Activated B cell treated with CpG ODN at 0.5 μM for 24 hours (primary cell): ENCODE measurements around the gene INSIG1. TPM values are rescaled to one million over a fixed set of nuclear protein-coding genes. Genes with fewer than 3 reads are reported as not detected.

Experiments
- ATAC-seq: fragments of 200-7000 bp; cut with Tn5 transposase; one replicate; pipeline ENCODE4 v1.10.0; 2021; ENCODE audit warnings: low read depth, mild to moderate bottlenecking, moderate library complexity
- CTCF ChIA-PET: fragments of 350-600 bp; sonication (Branson Sonifier 250); formaldehyde crosslinking; loops from one replicate; lab custom pipeline; 2021; ENCODE audit warnings: antibody characterized with exemption; lab: Charles Lee
- POLR2A ChIA-PET: fragments of 350-600 bp; sonication (Branson Sonifier 250); formaldehyde crosslinking; loops from one replicate; lab custom pipeline; 2021; ENCODE audit warnings: antibody characterized with exemption; lab: Charles Lee
- DNase-seq: peaks from one replicate; pipeline ENCODE4 v3.0.0; 2022
- H3K27ac Mint-ChIP-seq: one replicate; pipeline ENCODE4 v1.8.0; 2020; ENCODE audit warnings: mixed read lengths
- H3K27me3 Mint-ChIP-seq: one replicate; pipeline ENCODE4 v1.8.0; 2021; ENCODE audit warnings: mixed read lengths
- H3K36me3 Mint-ChIP-seq: one replicate; pipeline ENCODE4 v1.8.0; 2021; ENCODE audit warnings: low read depth, mixed read lengths
- H3K4me1 Mint-ChIP-seq: one replicate; pipeline ENCODE4 v1.8.0; 2021; ENCODE audit warnings: mixed read lengths
- H3K4me3 Mint-ChIP-seq: one replicate; pipeline ENCODE4 v1.8.0; 2020; ENCODE audit warnings: mild to moderate bottlenecking, mixed read lengths
- H3K9me3 Mint-ChIP-seq: one replicate; pipeline ENCODE4 v1.8.0; 2020; ENCODE audit warnings: mixed read lengths
- CTCF ChIP-seq: fragments of 200-600 bp; IDR thresholded peaks from one replicate; pipeline ENCODE4 v1.8.0; 2022; ENCODE audit warnings: antibody characterized with exemption, mild to moderate bottlenecking
- intact Hi-C: fragments of 100-400 bp; cut with micrococcal nuclease; formaldehyde crosslinking; loops from one replicate; pipeline ENCODE4 v1.15.1; 2024
- total RNA-seq: library from RNA; stranded (reverse); gene quantifications from 2 replicates; pipeline ENCODE4 v1.2.3, GENCODE V29; 2022

INSIG1 gene
- total RNA-seq, 1 donor from 2014 or later = 79.6 TPM

- no peaks in the 10 kb centered on the region for H3K9me3 Mint-ChIP-seq
- intact Hi-C loops = no loop called here
- CTCF ChIA-PET = interaction anchor here (1.0 kb wide), 1 partner anchor 41 kb away, joined by 4 read pairs; no protein-coding TSS in a partner anchor
- peaks cover 42% of the 10 kb centered on the region for H3K4me1 Mint-ChIP-seq
- POLR2A ChIA-PET = interaction anchor here (0.8 to 1.0 kb wide), 2 partner anchors 9 to 1836 kb away, joined by 3 to 7 read pairs; partner anchors contain the start of gene UBE3C
- no peak overlapping the region for H3K4me3 Mint-ChIP-seq
- peaks cover 86% of the 10 kb centered on the region for H3K36me3 Mint-ChIP-seq
- no peaks in the 10 kb centered on the region for H3K27me3 Mint-ChIP-seq
- H3K27ac Mint-ChIP-seq = no peak overlapping the region
- no peak for TF ChIP-seq CTCF
- DNase-seq = no peak
- no peak for ATAC-seq
These were observed 5.4 kb downstream of the INSIG1 start for GRCh38 chr7:155303039-155303593.

- Mint-ChIP-seq H3K9me3 (no peaks in the 10 kb centered on the region), H3K36me3 (peaks cover 88% of the 10 kb centered on the region), H3K27me3 (no peaks in the 10 kb centered on the region), H3K4me1 (peaks cover 39% of the 10 kb centered on the region), H3K27ac (no peak overlapping the region), H3K4me3 (no peak overlapping the region)
- TF ChIP-seq CTCF = no peak
- DNase-seq = no peak
- ATAC-seq = no peak
- intact Hi-C loops = no loop called here
- ChIA-PET POLR2A (interaction anchor here (0.6 to 0.8 kb wide), 2 partner anchors 10 to 78 kb away, joined by 4 to 7 read pairs; no protein-coding TSS in a partner anchor), CTCF (no interaction called here)
These were observed 6.2 kb downstream of the INSIG1 start for GRCh38 chr7:155303897-155304296.

- Mint-ChIP-seq H3K36me3 (peaks cover 91% of the 10 kb centered on the region), H3K4me1 (peaks cover 25% of the 10 kb centered on the region), H3K27me3 (no peaks in the 10 kb centered on the region), H3K9me3 (no peaks in the 10 kb centered on the region), H3K4me3 (no peak overlapping the region), H3K27ac (no peak overlapping the region)
- ATAC-seq (no peak), DNase-seq (no peak)
- POLR2A ChIA-PET = interaction anchor here (0.7 to 3.3 kb wide), 2 partner anchors 8 to 9 kb away, joined by 6 to 15 read pairs; partner anchors contain the start of gene INSIG1
- CTCF ChIA-PET = no interaction called here
- no peak for TF ChIP-seq CTCF
- intact Hi-C loops = no loop called here
These were observed 7.7 kb downstream of the INSIG1 start for GRCh38 chr7:155305231-155305904.

GRCh38 chr7:155306673-155307470 lies 9.2 kb downstream of the INSIG1 start:
- ATAC-seq (no peak), DNase-seq (no peak)
- no peaks in the 10 kb centered on the region for H3K9me3 Mint-ChIP-seq
- intact Hi-C loops = no loop called here
- H3K27ac Mint-ChIP-seq = no peak overlapping the region
- no peak for TF ChIP-seq CTCF
- H3K27me3 Mint-ChIP-seq = no peaks in the 10 kb centered on the region
- H3K4me1 Mint-ChIP-seq = peaks cover 12% of the 10 kb centered on the region
- ChIA-PET POLR2A (interaction anchor here (3.3 kb wide), 1 partner anchor 9 kb away, joined by 15 read pairs; the partner anchor contains the start of gene INSIG1), CTCF (no interaction called here)
- H3K4me3 Mint-ChIP-seq = no peak overlapping the region
- peaks cover 87% of the 10 kb centered on the region for H3K36me3 Mint-ChIP-seq
